Activated CD4-positive, alpha-beta T cell treated with anti-CD3 and anti-CD28 coated beads for 24 hours (primary cell): ENCODE results near the gene ITGB2.
"Not testable (repeated sequence)": the region's sequence is repeated elsewhere in the genome, so short reads cannot be mapped to it uniquely, and the experiment has no call there.

ENCODE experiments used
- DNase-seq, 2 donors: peaks; one replicate each; pipeline ENCODE4 v3.0.0-alpha.2; 2020; ENCODE audit warnings: low read depth in 2 of 2

The ITGB2 gene

DNA sequence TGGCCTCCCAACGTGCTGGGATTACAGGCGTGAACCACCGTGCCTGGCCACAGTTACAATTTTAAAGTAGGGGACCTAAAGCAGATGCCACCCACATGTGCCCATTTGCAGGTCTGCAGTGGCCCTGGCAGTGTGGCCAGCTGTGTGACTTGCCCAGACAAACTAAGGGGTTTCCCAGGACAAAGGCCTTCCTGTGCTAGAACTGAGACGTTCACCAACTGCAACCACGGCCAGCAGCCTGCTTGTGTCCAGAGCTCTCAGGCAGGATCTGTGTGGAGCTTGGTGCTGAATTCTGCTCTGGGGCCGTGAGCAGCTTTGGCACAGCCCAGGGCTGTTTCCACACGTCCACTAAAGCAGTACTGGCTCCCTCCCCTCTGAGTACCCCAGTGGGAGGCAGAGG, 36.6 kb downstream of the ITGB2 start:
- DNase-seq: no peak

GRCh38 chr21:44883250-44883649, 37.4 kb downstream of the ITGB2 start:
- DNase-seq: no peak

DNA sequence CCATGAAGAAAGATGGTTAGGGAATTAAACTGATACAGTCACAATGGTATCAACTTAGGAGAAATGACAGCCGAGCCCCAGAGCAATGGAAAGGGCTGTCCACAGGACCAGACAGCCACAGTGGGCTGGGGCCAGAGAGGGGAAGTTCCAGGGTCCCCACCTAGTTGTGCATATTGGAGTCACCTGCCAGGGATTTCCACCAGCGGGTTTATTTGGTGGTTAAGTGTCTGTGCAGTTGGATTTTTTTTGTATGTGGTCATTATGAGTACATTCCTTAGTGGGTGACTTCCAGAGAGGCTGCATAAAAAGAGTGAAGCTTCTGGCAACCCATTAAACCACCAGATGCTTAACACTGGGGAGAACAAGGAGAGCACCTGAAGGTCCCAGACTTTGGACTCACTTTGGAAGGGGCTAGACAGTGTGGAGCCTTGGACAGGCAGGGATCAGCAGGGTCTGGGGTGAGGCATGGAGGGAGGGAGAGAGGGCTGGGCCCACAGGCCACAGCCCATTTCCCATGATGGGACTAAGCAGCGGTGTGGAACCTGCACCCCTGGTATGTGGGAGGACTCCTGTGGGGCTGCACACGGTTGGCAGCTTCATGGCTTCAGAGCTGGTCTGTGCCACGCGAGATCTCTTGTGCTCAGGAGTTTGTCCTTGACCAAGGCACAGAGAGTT, 39.4 kb downstream of the ITGB2 start:
- DNase-seq: no peak

- DNase-seq: no peak
Observed at GRCh38 chr21:44880405-44881197, 40.1 kb downstream of the ITGB2 start.

GRCh38 chr21:44879238-44879637, 41.5 kb downstream of the ITGB2 start:
- not testable (repeated sequence) for DNase-seq

- DNase-seq: no peak
Observed at GRCh38 chr21:44878053-44878982, 42.4 kb downstream of the ITGB2 start.

DNA sequence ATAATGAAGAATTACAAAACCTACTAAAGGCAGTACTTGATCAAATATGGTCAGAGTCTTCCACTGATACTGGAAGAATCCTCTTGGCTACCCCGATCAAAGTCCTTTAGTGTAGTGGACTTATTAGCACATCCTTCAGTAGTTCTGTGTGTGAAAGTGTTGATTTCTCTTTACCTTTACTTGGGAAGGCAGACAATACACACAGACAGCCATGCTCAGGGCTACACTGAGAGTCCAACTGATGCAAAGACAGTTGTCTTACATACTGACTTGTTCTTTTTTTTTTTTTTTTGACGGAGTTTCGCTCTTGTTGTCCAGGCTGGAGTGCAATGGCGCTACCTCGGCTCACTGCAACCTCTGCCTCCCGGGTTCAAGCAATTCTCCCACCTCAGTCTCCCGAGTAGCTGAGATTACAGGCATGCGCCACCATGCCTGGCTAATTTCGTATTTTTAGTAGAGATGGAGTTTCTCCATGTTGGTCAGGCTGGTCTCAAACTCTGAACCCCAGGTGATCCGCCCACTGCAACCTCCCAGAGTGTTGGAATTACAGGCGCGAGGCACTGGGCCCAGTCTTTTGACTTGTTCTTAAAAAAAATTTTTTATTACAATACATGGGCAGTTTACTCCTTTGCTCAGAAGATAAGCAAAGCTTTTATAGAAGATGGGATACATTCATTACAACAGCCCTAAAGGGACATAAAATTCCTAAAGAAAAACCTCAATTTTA, 43.7 kb downstream of the ITGB2 start:
- no peak for DNase-seq

DNA sequence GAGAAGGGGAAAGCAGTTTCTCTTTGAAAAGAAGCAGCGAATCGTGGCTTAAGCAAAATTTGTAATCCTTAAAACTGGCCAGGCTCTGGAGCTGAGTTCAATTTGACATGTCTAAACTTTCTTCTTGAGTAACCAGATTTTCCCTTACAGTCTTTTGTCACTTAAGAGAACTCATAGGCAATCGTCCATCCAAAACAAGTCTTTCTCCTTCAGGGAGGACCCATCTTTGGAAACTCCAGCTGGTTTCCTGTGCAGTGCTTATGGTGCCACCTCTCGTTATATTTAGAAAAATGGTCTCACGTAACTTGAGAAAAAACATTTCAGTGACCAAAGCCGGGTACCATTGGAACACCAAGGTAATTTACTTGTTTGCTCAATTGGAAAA, 45.4 kb downstream of the ITGB2 start:
- DNase-seq: no peak

DNA sequence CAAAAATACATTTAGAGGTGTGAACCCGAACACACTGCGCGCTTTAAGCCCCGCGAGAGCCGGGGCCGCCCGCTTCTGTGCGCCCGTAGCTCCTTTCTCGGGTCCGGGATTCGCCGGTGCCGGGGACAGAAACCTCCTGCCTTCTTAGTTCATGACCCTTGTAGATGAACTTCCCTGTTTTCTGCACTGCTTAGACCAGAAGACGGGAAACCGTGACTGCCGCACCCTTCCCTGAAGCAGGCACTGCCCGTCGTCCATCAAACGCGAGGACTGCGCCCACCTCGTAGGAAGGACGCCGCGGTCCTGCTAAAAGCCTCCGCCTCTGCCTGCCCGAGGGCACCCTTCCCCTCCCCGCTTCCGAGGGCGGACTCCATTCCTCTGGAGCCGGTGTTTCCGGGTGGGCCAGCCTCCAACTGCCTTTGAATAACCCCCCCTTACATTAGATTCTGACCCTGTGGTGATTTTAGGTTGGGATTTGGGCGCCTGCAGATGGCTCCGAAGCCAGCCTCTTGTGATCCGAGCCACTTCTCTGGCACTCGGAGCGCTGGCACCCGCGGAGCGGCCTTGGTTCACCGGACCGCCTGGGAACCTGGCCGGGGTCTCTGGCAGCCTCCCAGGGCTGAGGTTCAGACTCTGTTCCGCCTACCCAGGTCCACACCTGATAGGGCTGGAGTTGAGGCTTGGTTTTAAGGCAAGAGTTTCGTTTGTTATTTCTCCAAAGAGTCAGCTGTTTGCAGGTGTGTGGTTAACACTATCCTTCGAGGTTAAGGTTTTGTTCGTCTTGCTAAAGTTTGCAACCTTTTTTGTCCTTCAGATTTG, 46.0 kb downstream of the ITGB2 start:
- no peak for DNase-seq

GRCh38 chr21:44874240-44874496, 46.5 kb downstream of the ITGB2 start:
- no peak for DNase-seq

DNA sequence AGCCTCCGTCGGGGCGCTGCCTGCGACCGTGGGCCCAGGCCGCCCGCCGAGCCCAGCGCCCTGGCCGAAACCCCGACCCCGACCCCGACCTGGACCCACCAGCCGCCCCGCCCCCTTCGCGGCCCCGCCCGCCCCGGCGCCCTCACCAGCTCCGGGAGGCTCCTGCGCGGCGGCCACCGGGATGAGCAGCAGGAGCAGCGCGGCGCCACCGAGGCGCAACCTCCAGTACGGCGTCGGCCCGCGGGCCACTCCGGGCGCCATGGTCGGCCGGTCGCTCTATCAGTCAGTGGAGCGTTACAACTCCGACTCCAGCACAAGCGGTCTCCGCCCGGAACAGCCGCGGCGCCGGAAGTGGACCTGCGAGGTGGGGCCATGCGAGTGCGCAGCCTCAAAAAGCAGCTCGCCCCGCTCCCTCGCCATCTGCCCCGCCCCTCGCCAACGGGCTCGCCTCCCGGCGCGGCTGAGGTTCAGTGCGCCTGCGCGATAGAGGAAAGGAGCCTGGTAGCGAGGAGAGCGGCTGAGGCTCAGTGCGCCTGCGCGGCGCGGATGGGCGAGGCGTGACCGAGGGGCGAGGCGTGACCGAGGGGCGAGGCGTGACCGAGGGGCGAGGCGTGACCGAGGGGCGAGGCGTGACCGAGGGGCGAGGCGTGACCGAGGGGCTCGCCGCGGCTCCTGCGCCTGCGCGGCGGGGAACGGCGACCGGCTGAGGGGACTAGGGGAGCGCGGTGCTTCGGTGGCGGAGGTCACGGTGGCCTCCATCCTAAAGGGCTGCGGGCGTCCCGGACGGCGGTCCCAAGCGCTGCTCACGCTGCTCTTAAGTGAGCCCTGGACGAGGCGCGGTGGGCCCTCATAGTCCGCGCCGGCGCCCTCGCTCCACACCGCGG, 47.1 kb downstream of the ITGB2 start, which contains the start of gene PTTG1IP:
Gene PTTG1IP, minus strand, starts transcription at position 335 of the 884 bp plus-strand sequence. Its CDS starts 74 bp downstream, at position 261.
- DNase-seq: peak; percentile 99

- DNase-seq: no peak
Observed at GRCh38 chr21:44872649-44873355, 47.9 kb downstream of the ITGB2 start.

DNA sequence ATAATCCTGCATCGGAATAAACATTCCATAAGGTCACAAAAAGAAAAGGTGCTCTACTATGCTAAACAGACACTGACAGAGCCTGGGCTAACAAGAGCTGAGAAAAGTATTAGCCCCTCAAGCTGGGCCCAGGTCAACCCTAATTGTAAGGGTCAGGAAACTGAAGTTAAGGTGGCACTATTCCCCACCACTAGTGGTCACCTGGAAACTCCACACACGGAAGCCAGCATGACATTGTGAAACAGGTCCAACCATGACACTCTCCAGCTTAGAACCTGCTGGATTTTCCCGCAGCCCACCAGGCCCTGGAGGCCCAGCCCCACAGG, 48.4 kb downstream of the ITGB2 start:
- DNase-seq: no peak

DNA sequence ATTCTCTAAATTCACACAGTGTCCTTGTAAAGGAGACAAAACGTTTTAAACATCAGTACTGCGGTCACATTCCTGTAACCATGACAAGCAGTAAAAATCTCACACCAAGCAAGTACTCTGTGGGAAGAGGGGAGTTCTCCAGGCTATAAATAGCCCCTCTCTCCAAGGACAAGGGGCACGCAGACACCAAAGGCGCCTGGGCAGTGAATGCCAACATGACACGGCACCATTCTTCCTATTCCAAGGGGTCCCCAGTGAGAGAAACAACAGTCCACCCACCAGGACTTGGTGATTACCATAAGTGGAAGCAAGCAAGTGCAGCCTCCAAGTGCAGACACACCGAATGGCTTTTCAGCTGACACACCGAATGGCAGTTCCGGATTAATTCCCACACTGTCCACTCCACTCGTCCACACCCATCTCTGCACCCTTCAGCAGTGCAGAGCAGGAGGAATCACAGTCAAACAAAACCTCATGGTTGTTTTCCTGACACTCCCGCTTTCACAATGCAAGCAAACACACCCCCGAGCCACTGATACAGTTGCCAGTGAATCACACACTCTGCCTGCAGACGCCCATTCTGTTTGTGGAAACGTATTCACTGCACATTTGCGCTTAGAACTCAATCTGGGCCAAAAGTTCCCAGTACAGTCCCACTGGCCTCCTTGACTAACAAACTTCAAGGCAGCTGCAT, 49.0 kb downstream of the ITGB2 start:
- DNase-seq: no peak

DNA sequence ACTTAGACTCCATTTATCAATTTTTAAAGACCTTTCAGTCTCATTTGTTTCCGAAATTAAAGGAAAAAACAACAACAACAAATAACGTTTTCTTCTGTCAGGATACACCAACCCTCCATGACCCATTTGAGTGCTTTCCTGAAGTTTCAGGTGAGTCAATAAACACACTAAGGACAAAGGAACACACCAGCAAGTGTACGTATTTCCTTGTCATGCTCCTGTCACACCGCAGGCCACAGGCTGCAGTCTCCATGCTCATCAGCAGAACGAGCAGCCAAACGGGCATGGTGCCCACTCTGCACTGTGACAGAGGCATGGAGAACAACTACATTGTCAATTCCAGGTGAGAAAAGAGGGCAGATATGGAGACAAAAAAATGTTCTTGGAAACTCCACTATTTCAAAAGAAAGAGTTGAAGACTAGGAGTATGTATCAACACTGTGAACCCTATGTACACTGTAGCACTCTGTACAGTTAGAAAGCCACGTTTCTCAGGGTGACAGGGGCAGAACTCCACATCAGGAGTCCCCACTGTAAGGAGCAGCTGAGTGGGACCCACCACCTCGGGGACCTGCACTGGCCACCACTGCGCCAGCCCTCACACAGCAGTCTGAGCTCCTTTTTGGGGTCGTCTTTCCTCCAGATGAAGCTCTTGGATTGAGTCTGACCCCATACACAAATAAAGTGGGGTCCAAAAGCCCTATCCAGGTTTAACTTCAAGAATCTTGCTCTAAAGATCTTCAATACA, 49.8 kb downstream of the ITGB2 start:
- no peak for DNase-seq

GRCh38 chr21:44869781-44870747, 50.6 kb downstream of the ITGB2 start:
- no peak for DNase-seq

DNA sequence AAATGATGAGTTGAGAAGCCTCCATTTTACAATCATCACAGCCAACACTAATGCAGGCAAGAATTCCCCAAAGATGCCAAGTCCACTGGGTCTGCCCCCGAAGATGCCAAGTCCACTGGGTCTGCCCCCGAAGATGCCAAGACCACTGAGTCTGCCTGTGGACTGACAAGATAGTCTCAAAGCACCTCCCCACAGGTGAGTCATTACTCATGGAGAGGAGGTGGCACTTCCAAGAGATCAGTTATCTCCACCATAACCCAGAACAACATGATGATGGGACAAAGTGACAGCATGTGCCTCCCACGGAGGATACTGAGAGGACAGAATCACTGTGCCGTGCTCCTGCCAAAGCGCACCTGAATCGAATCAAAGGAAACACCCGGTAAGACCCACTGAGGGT, 52.0 kb downstream of the ITGB2 start:
- no peak for DNase-seq
